ENCODE data around the gene UXT.
"Not testable (repeated sequence)": the region's sequence is repeated elsewhere in the genome, so short reads cannot be mapped to it uniquely, and the experiment has no call there.

DNA sequence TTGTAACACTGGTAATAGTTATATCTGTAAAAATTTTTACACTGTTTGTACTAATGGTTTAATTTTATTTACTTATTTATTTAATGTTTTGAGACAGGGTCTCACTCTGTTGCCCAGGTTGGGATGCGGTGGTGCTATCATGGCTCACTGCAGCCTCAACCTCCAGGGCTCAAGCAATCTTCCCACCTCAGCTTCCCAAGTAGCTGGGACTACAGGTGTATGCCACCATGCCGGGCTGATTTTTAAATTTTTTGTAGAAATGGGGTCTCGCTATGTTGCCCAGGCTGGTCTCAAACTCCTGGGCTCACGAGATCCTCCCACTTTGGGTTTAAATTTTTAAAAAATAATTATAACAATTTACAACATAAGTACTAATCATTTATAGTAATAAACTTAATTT lies 55.9 kb downstream of the UXT start:
- TF ChIP-seq, protein P1, sequence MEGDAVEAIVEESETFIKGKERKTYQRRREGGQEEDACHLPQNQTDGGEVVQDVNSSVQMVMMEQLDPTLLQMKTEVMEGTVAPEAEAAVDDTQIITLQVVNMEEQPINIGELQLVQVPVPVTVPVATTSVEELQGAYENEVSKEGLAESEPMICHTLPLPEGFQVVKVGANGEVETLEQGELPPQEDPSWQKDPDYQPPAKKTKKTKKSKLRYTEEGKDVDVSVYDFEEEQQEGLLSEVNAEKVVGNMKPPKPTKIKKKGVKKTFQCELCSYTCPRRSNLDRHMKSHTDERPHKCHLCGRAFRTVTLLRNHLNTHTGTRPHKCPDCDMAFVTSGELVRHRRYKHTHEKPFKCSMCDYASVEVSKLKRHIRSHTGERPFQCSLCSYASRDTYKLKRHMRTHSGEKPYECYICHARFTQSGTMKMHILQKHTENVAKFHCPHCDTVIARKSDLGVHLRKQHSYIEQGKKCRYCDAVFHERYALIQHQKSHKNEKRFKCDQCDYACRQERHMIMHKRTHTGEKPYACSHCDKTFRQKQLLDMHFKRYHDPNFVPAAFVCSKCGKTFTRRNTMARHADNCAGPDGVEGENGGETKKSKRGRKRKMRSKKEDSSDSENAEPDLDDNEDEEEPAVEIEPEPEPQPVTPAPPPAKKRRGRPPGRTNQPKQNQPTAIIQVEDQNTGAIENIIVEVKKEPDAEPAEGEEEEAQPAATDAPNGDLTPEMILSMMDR (IDR thresholded peaks at IDR 0.05) = not testable (repeated sequence)
- not testable (repeated sequence) for TF ChIP-seq ZNF423 (CRISPR knock-in tag; IDR thresholded peaks at IDR 0.05); NR3C1 (CRISPR knock-in tag; conservative IDR thresholded peaks at IDR 0.05; ENCODE audit: low read depth); FOXK1 (CRISPR knock-in tag; IDR thresholded peaks at IDR 0.05); TEAD4 (CRISPR knock-in tag; IDR thresholded peaks at IDR 0.05); CREB1 (CRISPR knock-in tag; IDR thresholded peaks at IDR 0.05)
- TF ChIP-seq, protein P2, sequence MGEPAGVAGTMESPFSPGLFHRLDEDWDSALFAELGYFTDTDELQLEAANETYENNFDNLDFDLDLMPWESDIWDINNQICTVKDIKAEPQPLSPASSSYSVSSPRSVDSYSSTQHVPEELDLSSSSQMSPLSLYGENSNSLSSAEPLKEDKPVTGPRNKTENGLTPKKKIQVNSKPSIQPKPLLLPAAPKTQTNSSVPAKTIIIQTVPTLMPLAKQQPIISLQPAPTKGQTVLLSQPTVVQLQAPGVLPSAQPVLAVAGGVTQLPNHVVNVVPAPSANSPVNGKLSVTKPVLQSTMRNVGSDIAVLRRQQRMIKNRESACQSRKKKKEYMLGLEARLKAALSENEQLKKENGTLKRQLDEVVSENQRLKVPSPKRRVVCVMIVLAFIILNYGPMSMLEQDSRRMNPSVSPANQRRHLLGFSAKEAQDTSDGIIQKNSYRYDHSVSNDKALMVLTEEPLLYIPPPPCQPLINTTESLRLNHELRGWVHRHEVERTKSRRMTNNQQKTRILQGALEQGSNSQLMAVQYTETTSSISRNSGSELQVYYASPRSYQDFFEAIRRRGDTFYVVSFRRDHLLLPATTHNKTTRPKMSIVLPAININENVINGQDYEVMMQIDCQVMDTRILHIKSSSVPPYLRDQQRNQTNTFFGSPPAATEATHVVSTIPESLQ (CRISPR knock-in tag; IDR thresholded peaks at IDR 0.05) = not testable (repeated sequence)
- TF ChIP-seq, protein P3, sequence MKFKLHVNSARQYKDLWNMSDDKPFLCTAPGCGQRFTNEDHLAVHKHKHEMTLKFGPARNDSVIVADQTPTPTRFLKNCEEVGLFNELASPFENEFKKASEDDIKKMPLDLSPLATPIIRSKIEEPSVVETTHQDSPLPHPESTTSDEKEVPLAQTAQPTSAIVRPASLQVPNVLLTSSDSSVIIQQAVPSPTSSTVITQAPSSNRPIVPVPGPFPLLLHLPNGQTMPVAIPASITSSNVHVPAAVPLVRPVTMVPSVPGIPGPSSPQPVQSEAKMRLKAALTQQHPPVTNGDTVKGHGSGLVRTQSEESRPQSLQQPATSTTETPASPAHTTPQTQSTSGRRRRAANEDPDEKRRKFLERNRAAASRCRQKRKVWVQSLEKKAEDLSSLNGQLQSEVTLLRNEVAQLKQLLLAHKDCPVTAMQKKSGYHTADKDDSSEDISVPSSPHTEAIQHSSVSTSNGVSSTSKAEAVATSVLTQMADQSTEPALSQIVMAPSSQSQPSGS (CRISPR knock-in tag; IDR thresholded peaks at IDR 0.05; ENCODE audit: borderline replicate concordance, low read depth) = not testable (repeated sequence)
- TF ChIP-seq, protein P4, sequence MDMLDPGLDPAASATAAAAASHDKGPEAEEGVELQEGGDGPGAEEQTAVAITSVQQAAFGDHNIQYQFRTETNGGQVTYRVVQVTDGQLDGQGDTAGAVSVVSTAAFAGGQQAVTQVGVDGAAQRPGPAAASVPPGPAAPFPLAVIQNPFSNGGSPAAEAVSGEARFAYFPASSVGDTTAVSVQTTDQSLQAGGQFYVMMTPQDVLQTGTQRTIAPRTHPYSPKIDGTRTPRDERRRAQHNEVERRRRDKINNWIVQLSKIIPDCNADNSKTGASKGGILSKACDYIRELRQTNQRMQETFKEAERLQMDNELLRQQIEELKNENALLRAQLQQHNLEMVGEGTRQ (CRISPR knock-in tag; IDR thresholded peaks at IDR 0.05) = not testable (repeated sequence)

All from WTC11 (cell line).